K562 (cell line): ENCODE measurements around the gene IKBKE. TPM values are rescaled to one million over a fixed set of nuclear protein-coding genes. Genes with fewer than 3 reads are reported as not detected.

Experiments
- EWSR1 ChIP-seq: fragments of 450-650 bp; IDR thresholded peaks from 2 replicates; pipeline ENCODE4 v1.6.1; 2018; ENCODE audit warnings: borderline replicate concordance, mild to moderate bottlenecking, low read depth, moderate library complexity; ENCODE audit not compliant: partially characterized antibody
- NFIC ChIP-seq: fragments of 450-650 bp; IDR thresholded peaks from 2 replicates; pipeline ENCODE4 v1.6.1; 2017; ENCODE audit warnings: mild to moderate bottlenecking, inconsistent platforms
- ZBTB26 ChIP-seq: fragments of 450-650 bp; formaldehyde crosslinking; IDR thresholded peaks from 2 replicates; pipeline ENCODE4 v1.4.0; 2022; ENCODE audit warnings: missing genetic modification characterization
- ZNF124 ChIP-seq: sonication (generic); formaldehyde crosslinking; IDR thresholded peaks from 2 replicates; pipeline ENCODE4 v1.8.1; 2022; ENCODE audit warnings: missing genetic modification reagents
- polyA plus RNA-seq, 8 experiments: library from polyadenylated mRNA; depleted of rRNA in 4 of 8; stranded (reverse) in 5 of 8; unstranded in 3 of 8; fragments of >200 nt; fragmentation: Nextera tagmentation in 2 of 8; fragmentation: Illumina TruSeq in 1 of 8; extraction: Ambion mirVana in 2 of 8; extraction: Trizol in 1 of 8; gene quantifications; 2 replicates each; pipeline versions ENCODE4 v1.2.1 to v1.2.3, GENCODE V29; 2011 to 2014; ENCODE audit warnings: inconsistent platforms in 1 of 8, missing spikeins in 1 of 8
- total RNA-seq, 7 experiments: library from RNA; depleted of rRNA in 6 of 7; stranded (reverse); fragments of >200 nt in 6 of 7; fragmentation: Illumina TruSeq in 2 of 7; extraction: Trizol in 2 of 7; gene quantifications; 2 replicates each; pipeline versions ENCODE4 v1.2.1 to v1.2.3, GENCODE V29; 2011 to 2021; ENCODE audit warnings: low replicate concordance in 1 of 7
- TF ChIP-seq, protein P1 (sequence below): fragments of 450-650 bp; IDR thresholded peaks from 2 replicates; pipeline ENCODE4 v1.6.1; 2017; ENCODE audit warnings: antibody characterized with exemption
- TF ChIP-seq, protein P2 (sequence below): sonication (generic); formaldehyde crosslinking; IDR thresholded peaks from 2 replicates; pipeline ENCODE4 v1.8.0; 2022; ENCODE audit warnings: mild to moderate bottlenecking, missing genetic modification reagents
- TF ChIP-seq, protein P3 (sequence below), 2 experiments: fragments of 450-650 bp; formaldehyde crosslinking in 1 of 2; IDR thresholded peaks; 2 replicates each; pipeline versions ENCODE4 v1.4.0 to v1.6.1; 2014 to 2020; ENCODE audit warnings: mild to moderate bottlenecking in 2 of 2, borderline replicate concordance in 1 of 2, low read depth in 1 of 2

IKBKE gene
- total and polyA plus RNA-seq, 9 of the 15 experiments (the other 6 are each of a cell fraction or from before 2014, with no cell fraction given): 2.3 to 9.0 (median 4.8) TPM

- TF ChIP-seq, protein P1, sequence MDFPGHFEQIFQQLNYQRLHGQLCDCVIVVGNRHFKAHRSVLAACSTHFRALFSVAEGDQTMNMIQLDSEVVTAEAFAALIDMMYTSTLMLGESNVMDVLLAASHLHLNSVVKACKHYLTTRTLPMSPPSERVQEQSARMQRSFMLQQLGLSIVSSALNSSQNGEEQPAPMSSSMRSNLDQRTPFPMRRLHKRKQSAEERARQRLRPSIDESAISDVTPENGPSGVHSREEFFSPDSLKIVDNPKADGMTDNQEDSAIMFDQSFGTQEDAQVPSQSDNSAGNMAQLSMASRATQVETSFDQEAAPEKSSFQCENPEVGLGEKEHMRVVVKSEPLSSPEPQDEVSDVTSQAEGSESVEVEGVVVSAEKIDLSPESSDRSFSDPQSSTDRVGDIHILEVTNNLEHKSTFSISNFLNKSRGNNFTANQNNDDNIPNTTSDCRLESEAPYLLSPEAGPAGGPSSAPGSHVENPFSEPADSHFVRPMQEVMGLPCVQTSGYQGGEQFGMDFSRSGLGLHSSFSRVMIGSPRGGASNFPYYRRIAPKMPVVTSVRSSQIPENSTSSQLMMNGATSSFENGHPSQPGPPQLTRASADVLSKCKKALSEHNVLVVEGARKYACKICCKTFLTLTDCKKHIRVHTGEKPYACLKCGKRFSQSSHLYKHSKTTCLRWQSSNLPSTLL: no peak
- TF ChIP-seq ZBTB26 (CRISPR knock-in tag) (no peak), NFIC (no peak), ZNF124 (no peak), EWSR1 (no peak)
- TF ChIP-seq, protein P2, sequence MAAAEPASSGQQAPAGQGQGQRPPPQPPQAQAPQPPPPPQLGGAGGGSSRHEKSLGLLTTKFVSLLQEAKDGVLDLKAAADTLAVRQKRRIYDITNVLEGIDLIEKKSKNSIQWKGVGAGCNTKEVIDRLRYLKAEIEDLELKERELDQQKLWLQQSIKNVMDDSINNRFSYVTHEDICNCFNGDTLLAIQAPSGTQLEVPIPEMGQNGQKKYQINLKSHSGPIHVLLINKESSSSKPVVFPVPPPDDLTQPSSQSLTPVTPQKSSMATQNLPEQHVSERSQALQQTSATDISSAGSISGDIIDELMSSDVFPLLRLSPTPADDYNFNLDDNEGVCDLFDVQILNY (CRISPR knock-in tag): no peak
- TF ChIP-seq, protein P3, sequence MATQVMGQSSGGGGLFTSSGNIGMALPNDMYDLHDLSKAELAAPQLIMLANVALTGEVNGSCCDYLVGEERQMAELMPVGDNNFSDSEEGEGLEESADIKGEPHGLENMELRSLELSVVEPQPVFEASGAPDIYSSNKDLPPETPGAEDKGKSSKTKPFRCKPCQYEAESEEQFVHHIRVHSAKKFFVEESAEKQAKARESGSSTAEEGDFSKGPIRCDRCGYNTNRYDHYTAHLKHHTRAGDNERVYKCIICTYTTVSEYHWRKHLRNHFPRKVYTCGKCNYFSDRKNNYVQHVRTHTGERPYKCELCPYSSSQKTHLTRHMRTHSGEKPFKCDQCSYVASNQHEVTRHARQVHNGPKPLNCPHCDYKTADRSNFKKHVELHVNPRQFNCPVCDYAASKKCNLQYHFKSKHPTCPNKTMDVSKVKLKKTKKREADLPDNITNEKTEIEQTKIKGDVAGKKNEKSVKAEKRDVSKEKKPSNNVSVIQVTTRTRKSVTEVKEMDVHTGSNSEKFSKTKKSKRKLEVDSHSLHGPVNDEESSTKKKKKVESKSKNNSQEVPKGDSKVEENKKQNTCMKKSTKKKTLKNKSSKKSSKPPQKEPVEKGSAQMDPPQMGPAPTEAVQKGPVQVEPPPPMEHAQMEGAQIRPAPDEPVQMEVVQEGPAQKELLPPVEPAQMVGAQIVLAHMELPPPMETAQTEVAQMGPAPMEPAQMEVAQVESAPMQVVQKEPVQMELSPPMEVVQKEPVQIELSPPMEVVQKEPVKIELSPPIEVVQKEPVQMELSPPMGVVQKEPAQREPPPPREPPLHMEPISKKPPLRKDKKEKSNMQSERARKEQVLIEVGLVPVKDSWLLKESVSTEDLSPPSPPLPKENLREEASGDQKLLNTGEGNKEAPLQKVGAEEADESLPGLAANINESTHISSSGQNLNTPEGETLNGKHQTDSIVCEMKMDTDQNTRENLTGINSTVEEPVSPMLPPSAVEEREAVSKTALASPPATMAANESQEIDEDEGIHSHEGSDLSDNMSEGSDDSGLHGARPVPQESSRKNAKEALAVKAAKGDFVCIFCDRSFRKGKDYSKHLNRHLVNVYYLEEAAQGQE (IDR thresholded peaks at IDR 0.05; ENCODE audit: borderline replicate concordance): no peak
- TF ChIP-seq, protein P3 (CRISPR knock-in tag; IDR thresholded peaks at IDR 0.05; ENCODE audit: low read depth): no peak
These were observed 1.7 kb downstream of the IKBKE start (continued) for GRCh38 chr1:206472024-206472423.
